GM18511 (cell line): ENCODE data around the gene TOMM40L.

Experiments
- ATAC-seq: cut with Tn5 transposase; IDR thresholded peaks from one replicate; pipeline ENCODE4 v1.9.1; 2021; ENCODE audit warnings: mild to moderate bottlenecking, moderate library complexity; ENCODE audit not compliant: unreplicated experiment

Gene TOMM40L

GRCh38 chr1:161196521-161197451, 29.1 kb upstream of the TOMM40L start:
- no peak for ATAC-seq

GRCh38 chr1:161197560-161198193, 28.2 kb upstream of the TOMM40L start:
- ATAC-seq, result no peak

DNA sequence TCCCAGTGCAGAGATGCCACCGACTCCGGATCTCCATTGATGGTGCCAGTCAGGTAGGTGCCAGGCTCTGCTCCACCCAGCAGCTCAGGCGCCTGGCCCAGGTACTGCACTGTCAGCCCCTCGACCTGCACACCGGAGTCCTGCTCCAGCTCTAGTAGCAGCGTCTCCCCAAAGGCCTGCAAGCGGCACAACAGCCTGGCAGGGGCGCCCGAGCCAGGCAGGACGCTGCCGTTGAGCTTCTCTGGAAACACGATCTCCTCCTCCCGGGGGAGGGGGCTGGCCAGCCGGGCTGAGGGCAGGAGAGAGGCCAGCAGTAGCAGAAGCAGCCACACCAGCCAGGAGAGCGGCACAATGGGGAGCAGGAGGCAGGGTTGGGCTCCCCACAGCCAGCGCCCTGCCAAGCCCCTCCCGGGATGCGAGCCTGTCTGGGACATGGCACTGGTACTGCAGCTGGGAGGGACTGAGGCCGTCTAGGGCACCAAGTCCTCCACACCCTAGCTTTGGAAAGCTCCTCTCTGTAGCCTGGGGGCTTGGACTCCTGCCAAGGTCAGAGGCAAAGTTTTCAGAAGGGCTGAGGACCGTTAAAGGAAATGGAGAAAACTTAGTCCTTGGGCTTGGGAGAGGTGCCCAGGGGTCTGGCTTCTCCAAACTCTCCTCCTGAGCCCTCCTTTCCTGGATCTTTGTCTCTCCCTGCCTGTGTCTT, 27.5 kb upstream of the TOMM40L start:
- no peak for ATAC-seq

- no peak for ATAC-seq
Observed at GRCh38 chr1:161198897-161199431, 26.9 kb upstream of the TOMM40L start, which contains the start of gene ADAMTS4. TSS of gene ADAMTS4 (minus strand) at chr1:161199054. CDS start at chr1:161198627, 427 bp downstream.

DNA sequence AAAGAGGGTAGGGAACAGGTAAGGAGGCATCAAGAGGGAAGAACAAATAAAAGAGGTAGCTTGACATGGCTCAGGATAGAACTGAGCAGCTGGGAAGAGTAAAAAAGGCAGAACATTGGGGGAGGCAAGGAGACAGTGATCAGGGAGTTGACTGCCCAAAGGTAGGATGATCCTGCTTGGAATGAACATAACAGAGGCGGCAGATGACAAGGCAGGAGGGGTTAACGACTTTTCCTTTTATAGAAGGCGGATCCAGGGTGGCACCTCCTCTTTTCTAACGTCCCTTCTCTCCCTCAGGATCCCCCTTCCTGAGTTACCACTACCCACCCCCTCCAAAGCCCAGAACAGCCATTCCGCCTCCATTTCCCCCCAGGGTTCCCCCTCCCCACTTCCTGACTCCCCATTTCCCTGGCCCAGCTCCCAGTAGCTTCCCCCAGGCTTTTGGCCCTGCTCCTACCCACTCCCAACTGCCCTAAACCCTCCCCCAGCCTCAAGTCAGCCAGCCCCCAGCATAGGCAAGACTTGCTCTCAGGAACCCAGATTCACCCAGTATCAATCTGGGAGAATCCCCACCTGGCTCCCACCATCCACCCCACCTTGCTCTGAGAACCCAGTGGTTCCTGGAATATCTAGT, 26.2 kb upstream of the TOMM40L start:
- no peak for ATAC-seq

DNA sequence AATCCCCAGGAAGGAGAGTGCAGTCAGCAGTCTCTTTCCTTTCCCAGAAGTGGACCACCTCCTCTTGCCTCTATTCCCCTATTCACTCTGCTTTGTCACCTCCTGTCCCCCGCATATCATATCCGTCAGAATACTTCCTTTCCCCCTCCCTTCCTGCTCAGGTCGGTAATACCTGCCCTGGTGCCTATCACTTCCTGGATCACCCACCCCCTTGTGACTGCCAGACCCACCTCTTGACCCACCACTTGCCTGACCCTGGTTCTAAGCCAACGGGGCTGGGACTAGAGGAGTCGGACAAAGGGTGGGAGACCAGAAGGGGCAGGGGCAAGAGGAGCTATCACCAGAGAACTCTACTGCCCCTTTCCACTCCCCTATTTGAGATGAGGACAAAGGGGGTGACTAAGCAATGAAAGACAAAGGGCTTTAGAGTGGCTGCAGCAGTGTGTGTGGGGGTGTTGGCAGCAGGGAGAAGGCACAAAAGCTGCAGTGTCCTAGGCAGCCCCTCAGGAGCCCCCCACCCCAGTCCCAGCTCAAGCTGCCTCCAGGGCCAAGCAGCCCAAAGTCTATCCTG, 25.4 kb upstream of the TOMM40L start:
- no peak for ATAC-seq

GRCh38 chr1:161200992-161201835, 24.6 kb upstream of the TOMM40L start:
- no peak for ATAC-seq

DNA sequence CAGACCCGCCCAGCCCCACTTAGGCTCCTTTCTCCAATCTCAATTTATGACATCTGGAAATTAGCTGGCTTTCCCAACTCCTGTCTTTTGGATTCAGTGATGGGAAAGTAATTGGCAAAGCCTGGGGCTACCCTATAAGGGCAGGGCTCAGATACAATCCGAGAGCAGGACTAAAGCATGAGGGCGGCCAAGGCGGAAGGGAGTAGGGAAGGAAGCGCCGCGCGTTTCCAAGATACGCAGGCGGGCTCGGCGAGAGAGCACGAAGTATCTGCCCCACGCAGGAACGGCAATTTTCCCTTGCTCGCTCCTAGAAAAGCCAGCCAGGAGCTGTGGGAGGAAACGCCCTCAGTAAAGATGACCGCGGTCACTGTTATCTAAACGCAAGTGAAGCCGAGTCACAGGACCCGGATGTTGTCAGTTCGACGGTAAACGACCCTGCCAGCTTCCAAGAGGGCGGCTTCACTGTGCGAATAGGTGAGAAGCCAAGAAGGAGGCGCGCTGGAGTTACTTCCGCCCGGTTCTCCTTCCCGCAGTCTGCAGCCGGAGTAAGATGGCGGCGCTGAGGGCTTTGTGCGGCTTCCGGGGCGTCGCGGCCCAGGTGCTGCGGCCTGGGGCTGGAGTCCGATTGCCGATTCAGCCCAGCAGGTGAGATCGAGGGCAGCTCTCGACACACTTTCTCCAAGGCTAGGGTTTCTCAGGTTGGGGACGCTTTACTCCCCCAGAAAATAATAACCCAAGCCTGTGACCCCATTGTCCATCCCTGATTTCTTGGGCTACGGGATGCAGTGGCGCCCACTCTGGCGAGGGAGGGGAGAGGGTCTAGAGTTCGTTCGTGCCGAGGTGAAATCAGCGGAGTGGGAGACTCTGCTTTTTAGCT, 23.8 kb upstream of the TOMM40L start, which contains the start of gene NDUFS2:
Gene NDUFS2, plus strand, starts transcription at position 532 of the 877 bp plus-strand sequence. Its CDS starts 19 bp downstream, at position 551.
- peak; percentile 99 for ATAC-seq

DNA sequence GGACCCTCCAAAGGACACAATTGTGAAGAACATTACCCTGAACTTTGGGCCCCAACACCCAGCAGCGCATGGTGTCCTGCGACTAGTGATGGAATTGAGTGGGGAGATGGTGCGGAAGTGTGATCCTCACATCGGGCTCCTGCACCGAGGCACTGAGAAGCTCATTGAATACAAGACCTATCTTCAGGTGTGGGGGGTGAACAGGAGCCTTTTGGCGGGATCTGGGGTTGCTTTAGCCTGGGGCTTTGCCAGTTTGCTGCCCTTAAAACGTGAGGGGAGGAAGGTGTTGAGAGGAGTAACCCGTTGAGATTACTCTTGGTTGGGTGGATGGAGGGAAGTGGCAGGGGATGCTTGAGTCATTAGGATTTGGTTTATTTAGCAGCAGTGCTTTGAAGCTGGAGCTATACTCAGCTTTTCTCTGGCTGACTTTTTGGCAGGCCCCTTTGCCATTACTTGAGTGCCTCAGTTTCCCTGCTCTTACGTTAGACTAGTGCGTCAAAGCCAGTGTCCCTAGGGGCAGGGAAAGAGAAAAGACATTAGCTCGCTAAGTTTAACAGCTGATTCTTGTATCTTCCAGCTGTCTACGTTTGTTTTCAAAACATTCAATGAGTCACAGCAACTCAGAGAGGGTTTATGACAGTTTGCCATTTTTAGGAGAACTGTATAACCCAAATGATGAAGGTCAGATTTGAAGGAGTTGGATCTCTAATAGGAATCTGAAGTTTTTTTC, 19.3 kb upstream of the TOMM40L start:
- ATAC-seq, result no peak

- no peak for ATAC-seq
Observed at GRCh38 chr1:161207173-161207572, 18.7 kb upstream of the TOMM40L start.

DNA sequence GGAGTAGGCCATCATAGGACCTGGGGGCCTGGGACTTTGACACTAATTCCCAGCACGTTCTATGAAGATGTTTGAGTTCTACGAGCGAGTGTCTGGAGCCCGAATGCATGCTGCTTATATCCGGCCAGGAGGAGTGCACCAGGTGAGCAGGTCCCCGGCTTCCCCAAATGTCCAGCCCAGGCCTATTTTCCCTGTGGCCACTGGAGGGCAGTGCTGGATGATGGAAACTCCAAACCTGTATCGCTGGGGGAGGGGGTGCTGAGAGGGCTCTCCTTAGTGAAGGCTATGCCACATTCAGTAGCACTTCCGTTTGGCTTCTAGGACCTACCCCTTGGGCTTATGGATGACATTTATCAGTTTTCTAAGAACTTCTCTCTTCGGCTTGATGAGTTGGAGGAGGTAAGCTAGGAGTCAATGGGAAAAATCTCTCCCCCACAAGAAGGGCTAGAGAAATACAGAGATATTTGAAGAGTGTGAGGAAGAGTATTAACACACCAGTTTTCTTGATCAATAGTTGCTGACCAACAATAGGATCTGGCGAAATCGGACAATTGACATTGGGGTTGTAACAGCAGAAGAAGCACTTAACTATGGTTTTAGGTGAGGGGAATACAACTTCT, 16.0 kb upstream of the TOMM40L start:
- no peak for ATAC-seq

DNA sequence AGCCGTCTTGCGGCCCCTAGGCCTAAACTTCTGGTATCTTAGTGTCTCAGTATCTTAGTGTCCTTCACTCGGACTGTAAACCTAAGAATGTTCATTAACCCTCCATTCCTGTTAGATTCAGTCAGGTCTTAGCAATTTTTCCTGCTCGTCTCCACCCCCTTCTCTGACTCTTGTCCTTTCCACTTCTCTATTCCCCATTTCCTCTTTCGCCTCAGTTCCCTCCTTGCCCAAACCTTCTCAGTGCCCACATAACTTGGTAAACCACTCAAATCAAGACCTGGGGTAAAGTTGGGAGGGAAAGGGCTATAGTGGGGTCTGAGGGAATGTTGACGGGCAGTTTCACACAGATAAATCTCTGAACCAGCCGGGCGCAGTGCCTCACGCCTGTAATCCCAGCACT, 11.5 kb upstream of the TOMM40L start:
- ATAC-seq, result no peak

DNA sequence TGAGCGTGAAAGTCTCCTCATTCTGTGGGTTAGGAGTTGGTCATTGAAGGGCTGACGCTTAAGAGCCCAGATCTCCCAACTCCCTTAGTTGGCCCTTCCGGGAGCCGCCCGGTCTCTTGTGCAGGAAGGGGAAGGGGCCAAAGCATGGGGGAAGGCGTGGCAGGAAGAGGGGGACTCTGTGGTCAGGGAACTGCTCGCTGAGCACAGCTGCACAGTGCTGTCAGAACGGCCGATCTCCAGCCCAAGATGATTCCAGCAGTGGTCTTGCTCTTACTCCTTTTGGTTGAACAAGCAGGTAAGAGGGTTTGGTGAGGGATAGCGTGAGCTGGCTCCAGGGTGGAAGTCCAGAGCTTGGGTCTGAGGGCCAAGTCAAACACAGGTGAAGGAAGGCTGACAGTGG, 10.8 kb upstream of the TOMM40L start, which contains the start of gene FCER1G:
Gene FCER1G, plus strand, starts transcription at position 220 of the 400 bp plus-strand sequence. Its CDS starts 27 bp downstream, at position 247.
- no peak for ATAC-seq

DNA sequence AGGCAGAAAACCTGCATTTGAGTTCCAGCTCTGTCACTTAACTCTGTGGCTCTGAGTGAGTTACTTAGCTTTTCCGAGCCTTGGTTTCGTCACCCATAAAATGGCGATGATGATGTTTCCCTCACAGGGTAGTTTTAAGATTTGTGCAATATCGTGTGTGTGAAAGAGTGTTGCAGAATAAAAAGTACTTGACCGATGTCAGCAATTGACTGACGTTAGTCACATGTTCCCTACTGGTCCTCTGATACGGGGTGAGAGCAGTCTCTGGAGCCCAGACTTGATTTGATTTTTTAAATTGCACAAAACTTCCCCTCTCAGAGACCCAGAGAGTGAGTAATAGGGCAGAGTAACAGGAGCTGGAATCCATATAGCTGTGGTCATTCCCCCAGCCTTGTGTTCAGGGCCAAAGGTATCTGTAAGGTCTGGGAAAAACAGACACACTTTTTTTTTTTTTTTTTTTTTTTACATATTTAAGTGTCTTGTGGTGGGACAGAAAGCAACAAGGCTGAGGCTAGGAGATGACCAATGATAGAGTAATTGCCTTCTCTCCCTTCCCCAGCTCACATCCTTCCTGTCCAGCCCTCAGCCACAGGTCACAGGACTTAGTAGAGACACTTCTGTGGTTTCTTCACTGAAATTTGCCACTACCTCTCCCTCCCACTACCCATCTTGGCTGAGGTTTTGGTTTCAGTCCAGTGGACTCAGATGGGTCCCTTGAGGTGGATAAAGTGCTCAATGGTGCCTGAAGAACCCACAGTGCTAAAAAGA, 8.7 kb upstream of the TOMM40L start:
- peak; percentile 96 for ATAC-seq

- no peak for ATAC-seq
Observed at GRCh38 chr1:161217831-161218230, 8.0 kb upstream of the TOMM40L start.

- ATAC-seq, result no peak
Observed at GRCh38 chr1:161218301-161219077, 7.4 kb upstream of the TOMM40L start.
